T47D (cell line): ENCODE results near the gene ZNF438.

ENCODE experiments used
- DNase-seq, 2 experiments: peaks; one replicate each; pipeline versions ENCODE4 v3.0.0 to v3.0.0-alpha.2; 2011 to 2012; ENCODE audit warnings: low read depth in 1 of 2, low spot score in 1 of 2
- JUND ChIP-seq: IDR thresholded peaks from 2 replicates; pipeline ENCODE4 v1.6.1; 2012; ENCODE audit warnings: low read depth
- in situ Hi-C: cut with HindIII; loops from 2 replicates; pipeline ENCODE4 v1.10.0; 2016; ENCODE audit warnings: low sequenced_read_pairs, low pct_unique_long_range_greater_than_20kb

The ZNF438 gene

DNA sequence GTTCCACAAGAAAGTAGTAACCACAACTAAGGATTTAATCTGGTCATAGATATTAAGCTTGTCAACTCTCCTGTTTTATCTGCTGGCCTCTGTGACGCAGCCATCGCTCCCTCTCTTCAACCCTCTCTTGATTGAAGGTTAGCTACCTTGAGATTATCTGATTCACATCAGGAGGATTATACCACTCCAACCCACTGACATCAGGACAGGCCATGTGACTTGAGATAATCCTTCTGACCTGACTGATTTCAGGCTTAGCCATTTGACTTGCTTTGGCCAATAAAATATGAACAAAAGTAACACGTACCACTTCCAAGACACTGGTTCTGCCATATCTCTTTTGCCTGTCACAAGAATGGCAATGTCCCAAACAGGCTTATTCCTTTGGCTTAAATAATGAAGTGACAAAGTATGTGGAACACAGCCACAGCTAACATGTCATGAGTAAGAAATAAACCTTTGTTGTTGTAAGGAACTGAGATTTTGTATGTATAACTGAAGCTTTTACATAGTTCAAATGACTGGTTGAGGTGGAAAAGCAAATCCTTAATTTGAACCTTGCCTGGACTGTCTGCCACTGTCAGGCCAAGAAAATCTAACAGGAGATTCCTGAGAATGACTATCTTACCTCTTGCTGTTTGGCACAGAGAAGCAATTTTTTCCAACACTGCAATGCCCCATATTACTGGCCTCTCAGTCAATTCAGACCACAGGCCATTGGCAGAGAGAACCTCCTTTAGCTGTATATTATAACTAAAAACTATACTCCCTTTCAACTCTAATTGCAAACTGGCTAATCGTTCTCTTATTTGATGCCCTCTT, 13.9 kb downstream of the ZNF438 start:
- no peak for DNase-seq
- in situ Hi-C loops, result no loop called here
- TF ChIP-seq JUND, result no peak

DNA sequence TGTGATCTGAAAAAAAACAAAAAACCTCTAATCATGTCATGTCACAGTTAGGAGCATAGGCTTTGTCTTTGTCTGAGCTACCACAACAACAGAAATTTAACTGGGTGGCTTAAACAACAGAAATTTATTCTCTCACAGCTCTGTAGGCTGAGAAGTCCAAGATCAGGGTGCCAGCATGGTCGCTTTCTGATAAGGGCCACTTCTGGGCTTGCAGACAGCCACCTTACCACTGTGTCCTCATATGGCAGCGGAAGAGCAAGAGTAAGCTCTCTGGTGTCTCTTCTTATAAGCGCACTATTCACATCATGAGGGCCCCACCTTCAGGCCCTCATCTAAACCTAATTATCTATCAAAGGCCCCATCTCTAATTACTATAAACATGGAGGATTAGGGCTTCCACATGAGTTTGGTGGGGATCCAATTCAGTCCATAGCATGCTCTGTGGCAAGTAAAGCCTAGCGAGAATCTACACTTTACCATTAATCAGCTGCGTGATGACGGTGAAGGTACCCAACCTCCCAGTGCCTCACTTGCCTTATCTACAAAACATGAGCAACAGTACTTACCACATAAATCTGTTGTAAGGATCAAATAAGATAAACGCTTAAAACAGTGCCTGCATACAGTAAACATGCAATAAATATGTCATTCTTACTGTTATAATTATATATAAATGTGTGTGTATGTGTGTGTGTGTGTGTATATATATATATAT, 17.3 kb downstream of the ZNF438 start:
- TF ChIP-seq JUND, result no peak
- in situ Hi-C loops, result no loop called here
- DNase-seq, result no peak

DNA sequence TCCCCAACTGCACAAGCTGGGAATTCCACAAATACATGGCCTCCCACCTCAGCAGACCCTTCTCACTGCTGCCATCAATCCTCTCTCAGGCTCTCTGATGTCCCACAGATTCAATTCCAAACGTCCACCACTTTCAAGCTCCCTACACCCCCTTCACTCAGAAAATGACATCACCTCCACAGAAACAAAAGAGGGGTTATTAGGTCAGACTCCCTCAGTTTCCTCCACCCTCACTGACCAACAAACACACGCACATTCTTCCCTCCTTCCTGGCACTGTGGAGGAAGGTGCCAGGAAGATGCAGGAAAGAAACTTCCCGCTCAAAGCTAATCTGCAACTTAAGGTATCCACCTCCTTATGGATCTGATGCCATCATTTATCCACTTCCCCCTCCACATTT, 18.3 kb downstream of the ZNF438 start:
- no peak for DNase-seq
- in situ Hi-C loops, result no loop called here
- TF ChIP-seq JUND, result no peak

DNA sequence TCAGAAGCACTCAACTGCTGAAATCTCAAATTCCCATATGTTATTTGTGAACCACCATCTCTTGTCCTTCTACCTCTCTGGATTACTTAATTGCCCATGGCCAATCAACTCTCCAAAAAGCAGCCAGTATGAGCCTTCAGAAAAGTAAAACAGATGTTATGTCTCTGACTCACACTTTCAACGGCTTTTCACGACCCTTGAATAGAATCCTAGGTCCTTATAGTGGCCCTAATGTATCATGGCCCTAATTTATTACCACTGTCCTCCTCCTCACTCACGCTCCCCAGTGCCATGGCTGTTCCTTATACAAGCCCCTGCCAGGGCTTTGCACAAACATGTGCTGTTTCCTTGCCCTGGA, 20.0 kb downstream of the ZNF438 start:
- DNase-seq, result no peak
- TF ChIP-seq JUND, result no peak

DNA sequence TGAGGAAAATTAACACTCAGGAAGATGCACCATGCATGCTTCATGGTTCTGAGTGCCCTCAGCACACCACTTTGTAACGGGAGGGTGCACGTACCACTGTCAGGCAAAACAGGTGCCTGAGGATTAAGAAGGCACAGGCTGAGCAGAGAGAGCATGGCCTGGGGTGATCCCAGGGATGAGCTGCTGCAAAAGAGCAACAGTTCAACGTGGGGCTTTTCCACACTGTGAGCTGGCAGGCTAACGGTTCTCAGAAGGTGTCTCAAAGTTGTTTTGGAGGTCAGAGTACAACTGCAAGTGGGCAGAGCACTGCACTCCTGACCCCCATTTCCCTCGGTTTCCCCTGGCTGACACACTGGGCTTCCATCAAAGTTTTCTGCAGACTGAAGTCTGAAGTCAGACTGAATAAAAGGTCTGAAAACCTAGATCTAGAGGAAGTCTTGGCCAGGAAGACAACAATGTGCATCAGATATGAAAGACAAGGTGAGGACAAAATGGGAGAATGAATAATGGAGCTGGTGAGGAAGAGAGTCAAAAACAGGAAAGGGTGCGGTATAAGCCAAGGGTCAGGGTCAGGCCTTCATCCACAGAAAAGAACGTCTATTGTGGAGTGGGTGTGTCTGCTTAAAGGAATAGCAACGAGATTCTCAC, 20.5 kb downstream of the ZNF438 start:
- no peak for TF ChIP-seq JUND
- in situ Hi-C loops, result no loop called here
- DNase-seq, result no peak

More for the DNA sequence above, 20.0 kb downstream of the ZNF438 start:
- in situ Hi-C loops, result no loop called here

DNA sequence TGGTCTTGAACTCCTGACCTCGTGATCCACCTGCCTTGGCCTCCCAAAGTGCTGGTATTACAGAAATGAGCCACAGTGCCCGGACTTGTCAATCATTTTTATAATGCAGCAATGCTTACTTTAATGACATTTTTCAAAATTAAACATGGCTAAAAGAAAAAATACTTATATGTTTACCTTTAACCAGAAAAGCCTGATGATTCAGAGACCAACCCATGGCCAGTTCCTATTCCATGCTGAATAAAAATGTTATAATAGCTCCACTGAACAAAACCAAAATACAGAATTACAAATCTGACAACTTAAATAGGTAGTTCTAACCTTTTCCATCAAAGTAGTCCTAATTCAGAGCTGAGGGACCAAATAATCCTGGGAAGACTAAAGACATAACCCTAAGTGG, 21.6 kb downstream of the ZNF438 start:
- TF ChIP-seq JUND, result no peak
- in situ Hi-C loops, result no loop called here
- DNase-seq, result no peak

DNA sequence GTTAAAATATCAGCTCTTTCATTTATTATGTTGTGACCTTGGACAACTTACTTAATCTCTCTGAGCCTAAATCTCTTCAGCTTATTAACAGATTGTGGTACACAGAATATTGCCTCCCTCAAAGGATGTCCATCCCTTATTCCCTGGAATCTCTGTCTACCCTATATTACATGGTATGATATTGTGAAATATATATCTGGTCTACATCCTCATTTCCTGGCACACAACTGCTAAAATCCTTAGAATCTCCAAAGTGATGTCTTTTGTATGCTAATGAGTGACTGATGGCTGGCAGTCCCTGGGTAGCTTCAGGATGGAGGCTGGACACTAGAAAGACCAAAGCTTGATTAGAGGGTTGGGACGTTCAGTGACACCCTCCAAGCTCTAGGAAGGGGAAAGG, 25.8 kb downstream of the ZNF438 start:
- TF ChIP-seq JUND, result no peak
- no peak for DNase-seq
- in situ Hi-C loops, result no loop called here

DNA sequence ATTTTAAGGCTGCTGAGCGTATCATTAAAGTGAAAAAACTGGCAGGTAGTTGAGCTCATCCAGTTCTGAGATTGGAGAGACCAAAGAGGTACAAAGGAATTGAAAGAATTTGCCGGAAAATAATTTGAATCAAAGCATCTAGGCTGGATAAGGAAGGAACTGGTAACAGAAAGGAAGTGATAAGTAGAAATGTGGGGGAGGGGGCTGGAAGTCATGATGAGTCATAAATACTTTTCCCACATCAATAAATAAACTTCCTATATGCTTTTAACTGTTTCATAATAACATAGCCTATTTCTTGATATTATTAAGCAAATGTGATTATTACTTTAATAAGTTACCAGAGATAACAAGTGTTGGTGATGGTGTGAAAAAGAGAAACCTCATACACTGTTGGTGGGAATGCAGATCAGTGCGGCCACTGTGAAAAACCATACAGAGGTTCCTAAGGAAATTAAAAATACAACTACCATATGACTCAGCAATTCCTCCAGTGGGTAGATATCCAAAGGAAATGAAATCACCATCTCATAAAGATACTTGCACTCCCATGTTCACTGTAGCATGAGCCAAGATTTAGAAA, 27.0 kb downstream of the ZNF438 start:
- TF ChIP-seq JUND, result no peak
- in situ Hi-C loops, result no loop called here
- no peak for DNase-seq

DNA sequence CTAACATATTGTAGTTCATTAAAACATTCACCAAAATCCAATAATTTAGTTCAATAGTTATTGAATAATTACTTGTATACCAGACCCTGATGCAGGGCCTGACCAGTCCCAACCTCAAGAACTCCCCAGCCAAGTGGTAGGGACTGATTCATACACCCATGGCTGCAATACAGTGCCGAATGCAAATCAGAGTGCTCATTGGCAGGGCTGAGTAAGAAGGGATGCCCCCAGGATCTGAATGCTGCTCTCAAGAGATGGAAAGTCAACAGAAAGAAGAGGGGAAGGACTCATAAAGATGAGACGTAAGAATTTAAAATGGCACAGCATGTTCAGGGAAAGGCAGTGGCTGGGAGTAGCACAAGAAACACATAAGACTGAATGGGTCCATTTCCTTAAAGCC, 29.9 kb downstream of the ZNF438 start:
- TF ChIP-seq JUND, result no peak
- in situ Hi-C loops, result no loop called here
- DNase-seq, result no peak

DNA sequence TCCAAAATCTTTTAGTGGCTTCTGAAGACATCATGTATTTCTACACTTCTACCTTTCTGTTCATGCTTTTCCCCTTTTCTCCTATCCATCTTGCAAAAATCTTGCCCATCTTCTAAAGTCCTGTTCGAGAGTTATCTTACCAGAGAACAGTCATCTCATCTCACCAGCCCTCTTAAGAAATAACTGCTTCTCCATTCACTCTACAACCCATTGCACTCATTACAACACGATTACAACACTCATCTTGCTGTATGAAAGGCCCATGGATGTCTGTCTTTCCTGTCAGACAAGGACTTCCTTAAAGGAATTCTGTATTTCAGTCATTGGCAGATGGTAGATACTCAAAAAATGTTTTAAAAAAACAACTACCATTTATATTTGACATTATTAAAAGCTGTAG, 30.8 kb downstream of the ZNF438 start:
- in situ Hi-C loops, result no loop called here
- DNase-seq, result no peak

DNA sequence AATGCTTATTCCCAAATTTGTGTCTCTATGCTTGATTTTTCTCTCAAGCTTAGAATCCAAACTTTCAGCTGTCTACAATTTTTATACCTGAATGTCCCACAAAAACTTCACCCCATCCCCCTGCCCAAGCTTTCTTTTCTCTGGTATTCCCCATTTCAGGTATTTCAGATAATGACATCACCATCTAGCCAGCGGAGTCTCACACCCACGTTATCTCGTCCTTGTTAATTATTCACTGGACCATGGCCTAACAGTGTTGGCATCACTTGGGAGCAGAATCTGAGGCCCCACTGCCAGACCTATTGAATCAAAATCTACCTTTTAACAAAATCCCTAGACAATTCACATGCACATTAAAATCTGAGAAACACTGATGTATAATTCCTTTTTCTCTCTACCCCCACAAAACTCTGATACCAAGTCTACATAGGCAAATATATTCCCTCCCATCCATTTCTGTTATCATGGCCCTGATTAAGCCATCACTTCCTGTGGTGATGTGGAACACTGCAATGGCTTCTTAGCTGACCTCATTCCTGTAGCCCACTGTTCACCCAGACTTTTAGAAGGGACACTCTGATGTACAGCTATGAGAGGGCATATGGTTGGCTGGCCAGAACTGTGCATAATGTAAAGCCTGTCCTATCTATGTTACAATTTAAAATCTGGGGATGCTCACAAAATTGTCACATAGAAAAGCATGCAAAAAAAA, 31.4 kb downstream of the ZNF438 start:
- no peak for DNase-seq
- no peak for TF ChIP-seq JUND
- in situ Hi-C loops, result no loop called here

More for the DNA sequence above, 30.8 kb downstream of the ZNF438 start:
- TF ChIP-seq JUND, result no peak

DNA sequence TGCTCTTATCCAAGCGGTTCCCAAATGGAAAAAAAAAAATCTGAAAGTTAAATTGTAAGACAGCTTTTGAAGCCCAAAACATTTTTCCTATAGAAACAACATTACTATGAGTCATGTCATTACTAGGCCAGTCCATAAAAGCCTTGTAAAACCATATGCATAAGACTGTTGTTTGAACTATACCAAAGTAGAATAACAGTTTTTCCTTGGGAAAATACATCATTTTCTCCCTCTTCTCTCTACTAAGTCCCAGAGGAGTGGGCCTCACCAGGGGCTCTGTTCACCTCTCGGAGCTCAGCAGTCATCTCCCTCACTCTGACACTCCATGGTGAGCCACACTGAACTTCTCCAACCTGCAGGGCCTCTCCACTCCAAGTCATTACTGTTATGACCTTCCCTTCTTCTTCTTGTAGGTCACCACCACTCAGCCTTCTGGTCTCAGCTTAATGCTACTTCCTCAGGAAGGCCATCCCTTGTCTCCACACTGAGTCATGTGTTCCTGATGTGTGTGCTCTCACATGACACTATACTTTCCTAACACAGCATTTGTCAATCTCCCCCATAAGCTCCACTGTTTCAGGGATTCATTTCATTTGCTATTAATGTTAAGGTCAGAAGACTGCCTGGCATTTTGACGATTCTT, 32.5 kb downstream of the ZNF438 start:
- in situ Hi-C loops, result no loop called here
- no peak for TF ChIP-seq JUND
- DNase-seq, result no peak
